B cell (primary cell): ENCODE results near the gene TYSND1. TPM values are rescaled to one million over a fixed set of nuclear protein-coding genes. Genes with fewer than 3 reads are reported as not detected.

Experiments
- ATAC-seq: fragments of 200-7000 bp; cut with Tn5 transposase; one replicate; pipeline ENCODE4 v1.10.0; 2021; ENCODE audit warnings: low read depth, mild to moderate bottlenecking, moderate number of reproducible peaks, moderate library complexity
- CTCF ChIA-PET: fragments of 350-600 bp; sonication (Branson Sonifier 250); formaldehyde crosslinking; loops from one replicate; lab custom pipeline; 2021; ENCODE audit warnings: antibody characterized with exemption, inconsistent platforms; lab: Charles Lee
- POLR2A ChIA-PET: fragments of 350-600 bp; sonication (Branson Sonifier 250); formaldehyde crosslinking; loops from one replicate; lab custom pipeline; 2021; ENCODE audit warnings: antibody characterized with exemption; lab: Charles Lee
- DNase-seq: peaks from one replicate; pipeline ENCODE4 v3.0.0; 2013
- H2AFZ ChIP-seq: 2 replicates; pipeline ENCODE4 v1.6.1; 2012; ENCODE audit warnings: mild to moderate bottlenecking, low read depth, low read length; ENCODE audit not compliant: insufficient read depth, poor library complexity, severe bottlenecking
- H3K27ac ChIP-seq, 2 donors: 1 replicate in 1 of 2; 2 replicates in 1 of 2; pipeline ENCODE4 v1.5.1; 2012 to 2013; ENCODE audit warnings: low read length in 2 of 2, mild to moderate bottlenecking in 2 of 2, moderate library complexity in 1 of 2
- H3K27me3 ChIP-seq, 4 experiments: fragments of 200-600 bp in 1 of 4; sonication (generic) in 1 of 4; replicated peaks in 1 of 4; 1 replicate in 2 of 4; 2 replicates in 2 of 4; pipeline versions ENCODE4 v1.6.1 to v1.7.0; 2013 to 2016; ENCODE audit warnings: low read length in 3 of 4, mild to moderate bottlenecking in 2 of 4, mixed read lengths in 1 of 4, moderate library complexity in 1 of 4; ENCODE audit not compliant: insufficient read depth in 4 of 4, control insufficient read depth in 3 of 4; ENCODE audit errors: control extremely low read depth in 1 of 4
- H3K36me3 ChIP-seq, 2 experiments: replicated peaks in 1 of 2; 1 replicate in 1 of 2; 2 replicates in 1 of 2; pipeline versions ENCODE4 v1.6.1 to v1.7.1; 2013; ENCODE audit warnings: low read length in 1 of 2; ENCODE audit not compliant: insufficient read depth in 2 of 2, control insufficient read depth in 1 of 2; ENCODE audit errors: control extremely low read depth in 1 of 2, extremely low read depth in 1 of 2
- H3K4me1 ChIP-seq, 2 donors: fragments of 200-600 bp in 1 of 2; sonication (generic) in 1 of 2; 1 replicate in 1 of 2; 2 replicates in 1 of 2; pipeline versions ENCODE4 v1.5.1 to v1.6.1; 2013 to 2017; ENCODE audit warnings: low read length in 2 of 2; ENCODE audit not compliant: control insufficient read depth in 2 of 2, insufficient read depth in 2 of 2
- H3K4me2 ChIP-seq: replicated peaks from 2 replicates; pipeline ENCODE3; 2012; ENCODE audit warnings: mild to moderate bottlenecking, low read depth, low read length; ENCODE audit not compliant: poor library complexity, severe bottlenecking
- H3K4me3 ChIP-seq, 5 experiments: fragments of 200-600 bp in 1 of 5; sonication (generic) in 1 of 5; 1 replicate in 3 of 5; 2 replicates in 2 of 5; pipeline versions ENCODE4 v1.5.1 to v1.7.0; 2011 to 2016; ENCODE audit warnings: low read length in 4 of 5, mild to moderate bottlenecking in 4 of 5, low read depth in 2 of 5, control low read depth in 1 of 5, moderate library complexity in 1 of 5; ENCODE audit not compliant: insufficient read depth in 1 of 5; ENCODE audit errors: control extremely low read depth in 1 of 5, extremely low read depth in 1 of 5
- H3K79me2 ChIP-seq: fragments of 200-600 bp; sonication (generic); one replicate; pipeline ENCODE4 v1.6.0; 2016; ENCODE audit warnings: low read length; ENCODE audit not compliant: control insufficient read depth, insufficient read depth
- H3K9ac ChIP-seq: fragments of 200-600 bp; sonication (generic); 2 replicates; pipeline ENCODE4 v1.6.1; 2017; ENCODE audit warnings: mild to moderate bottlenecking, low read length, moderate library complexity
- H3K9me3 ChIP-seq, 3 donors: one replicate each; pipeline versions ENCODE4 v1.6.1 to v1.7.1; 2013; ENCODE audit warnings: low read length in 2 of 3; ENCODE audit not compliant: control insufficient read depth in 2 of 3, insufficient read depth in 1 of 3; ENCODE audit errors: control extremely low read depth in 1 of 3
- H4K20me1 ChIP-seq: 2 replicates; pipeline ENCODE4 v1.6.0; 2012; ENCODE audit warnings: mild to moderate bottlenecking, low read length; ENCODE audit not compliant: insufficient read depth, control insufficient read depth, poor library complexity, severe bottlenecking
- H3K27ac Mint-ChIP-seq: one replicate; pipeline ENCODE4 v1.8.0; 2021; ENCODE audit warnings: mixed read lengths
- H3K27me3 Mint-ChIP-seq: one replicate; pipeline ENCODE4 v1.8.0; 2021; ENCODE audit warnings: mixed read lengths
- H3K4me1 Mint-ChIP-seq: one replicate; pipeline ENCODE4 v1.8.0; 2021; ENCODE audit warnings: mixed read lengths
- H3K4me3 Mint-ChIP-seq: one replicate; pipeline ENCODE4 v1.8.0; 2021; ENCODE audit warnings: mixed read lengths
- H3K9me3 Mint-ChIP-seq: one replicate; pipeline ENCODE4 v1.8.0; 2022; ENCODE audit warnings: mixed read lengths; ENCODE audit not compliant: insufficient read depth
- EZH2 ChIP-seq: IDR thresholded peaks from 2 replicates; pipeline ENCODE4 v1.6.1; 2012; ENCODE audit warnings: borderline replicate concordance, low read depth, mild to moderate bottlenecking, moderate library complexity, low read length; ENCODE audit not compliant: insufficient read depth, poor library complexity, severe bottlenecking
- WGBS: methylation state at CpG from one replicate; pipeline ENCODE4 v1.1.5; 2013; ENCODE audit warnings: missing lambda C conversion rate; ENCODE audit not compliant: insufficient coverage; 5-methylcytosine and 5-hydroxymethylcytosine counted together
- intact Hi-C: fragments of 100-400 bp; cut with micrococcal nuclease; formaldehyde crosslinking; loops from one replicate; pipeline ENCODE4 v1.10.0; 2022
- polyA plus RNA-seq: library from polyadenylated mRNA; depleted of rRNA; stranded (reverse); fragments of >200 nt; gene quantifications from 2 replicates; pipeline ENCODE4 v1.2.3, GENCODE V29; 2012
- total RNA-seq, 2 donors: library from RNA; stranded (reverse); fragments of 120-200 nt in 1 of 2; gene quantifications; 1 replicate in 1 of 2; 2 replicates in 1 of 2; pipeline versions ENCODE4 v1.2.3 to v1.2.4, GENCODE V29; 2013 to 2022
- TF ChIP-seq, protein P1 (sequence below): fragments of 200-600 bp; IDR thresholded peaks from one replicate; pipeline ENCODE4 v1.8.0; 2022; ENCODE audit warnings: antibody characterized with exemption, mild to moderate bottlenecking

The TYSND1 gene
- total and polyA plus RNA-seq, 2 donors (not counting 1 experiment from before 2014, with no cell fraction given), result 28.0 to 34.1 TPM

GRCh38 chr10:70135684-70136083 is 10.8 kb downstream of the TYSND1 start:
- no peak overlapping the region for H3K4me2 ChIP-seq
- intact Hi-C loops, result no loop called here
- no peak overlapping the region for H3K9ac ChIP-seq
- H2AFZ ChIP-seq, result no peak overlapping the region
- peaks cover 19% of the 10 kb centered on the region for H3K4me1 Mint-ChIP-seq
- peaks cover 11 to 15% of the 10 kb centered on the region in 2 donors for H3K4me1 ChIP-seq
- no peak overlapping the region for H3K4me3 Mint-ChIP-seq
- CTCF ChIA-PET, result interaction anchor here (0.6 to 4.1 kb wide), 4 partner anchors 9 to 228 kb away, joined by 3 to 22 read pairs (median 8); partner anchors contain the start of gene TYSND1
- H3K27ac ChIP-seq, result no peak overlapping the region
- H3K79me2 ChIP-seq, result peaks cover 10% of the 10 kb centered on the region
- H3K27ac Mint-ChIP-seq, result no peak overlapping the region
- WGBS, result 94% methylated on average over 4 of the region's 7 CpGs
- peaks cover 0 to 2% of the 10 kb centered on the region in 2 experiments for H3K36me3 ChIP-seq
- H3K27me3 Mint-ChIP-seq, result no peaks in the 10 kb centered on the region
- no peaks in the 10 kb centered on the region for H3K9me3 ChIP-seq
- H3K4me3 ChIP-seq, result no peak overlapping the region
- DNase-seq (no peak), ATAC-seq (no peak)
- H3K27me3 ChIP-seq, result peaks cover 0 to 7% (median 0%) of the 10 kb centered on the region in 4 experiments
- peaks cover 26% of the 10 kb centered on the region for H4K20me1 ChIP-seq
- TF ChIP-seq, protein P1, sequence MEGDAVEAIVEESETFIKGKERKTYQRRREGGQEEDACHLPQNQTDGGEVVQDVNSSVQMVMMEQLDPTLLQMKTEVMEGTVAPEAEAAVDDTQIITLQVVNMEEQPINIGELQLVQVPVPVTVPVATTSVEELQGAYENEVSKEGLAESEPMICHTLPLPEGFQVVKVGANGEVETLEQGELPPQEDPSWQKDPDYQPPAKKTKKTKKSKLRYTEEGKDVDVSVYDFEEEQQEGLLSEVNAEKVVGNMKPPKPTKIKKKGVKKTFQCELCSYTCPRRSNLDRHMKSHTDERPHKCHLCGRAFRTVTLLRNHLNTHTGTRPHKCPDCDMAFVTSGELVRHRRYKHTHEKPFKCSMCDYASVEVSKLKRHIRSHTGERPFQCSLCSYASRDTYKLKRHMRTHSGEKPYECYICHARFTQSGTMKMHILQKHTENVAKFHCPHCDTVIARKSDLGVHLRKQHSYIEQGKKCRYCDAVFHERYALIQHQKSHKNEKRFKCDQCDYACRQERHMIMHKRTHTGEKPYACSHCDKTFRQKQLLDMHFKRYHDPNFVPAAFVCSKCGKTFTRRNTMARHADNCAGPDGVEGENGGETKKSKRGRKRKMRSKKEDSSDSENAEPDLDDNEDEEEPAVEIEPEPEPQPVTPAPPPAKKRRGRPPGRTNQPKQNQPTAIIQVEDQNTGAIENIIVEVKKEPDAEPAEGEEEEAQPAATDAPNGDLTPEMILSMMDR, result no peak
- no peak for TF ChIP-seq EZH2
- POLR2A ChIA-PET, result no interaction called here
- H3K9me3 Mint-ChIP-seq, result no peaks in the 10 kb centered on the region

DNA sequence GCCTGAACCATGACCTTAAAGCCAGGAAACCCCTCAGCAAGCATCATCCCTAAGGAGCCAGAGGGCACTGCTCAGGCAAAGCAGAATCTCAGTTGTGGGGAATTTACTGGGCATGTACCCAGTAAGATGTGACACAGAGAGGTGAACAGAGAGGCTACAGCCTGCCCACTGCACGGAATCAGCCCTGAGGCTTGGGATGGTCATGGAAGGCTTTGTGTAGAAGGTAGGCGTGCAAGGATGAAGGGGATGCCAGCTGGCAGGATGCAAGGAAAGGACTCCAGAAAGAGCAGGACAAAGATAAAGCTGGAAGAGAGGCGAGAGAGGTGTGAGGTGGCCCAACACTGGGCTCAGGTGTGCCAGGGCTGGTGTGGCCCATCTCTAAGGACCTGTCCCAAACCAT is 11.5 kb downstream of the TYSND1 start:
- no peak overlapping the region for H3K4me3 Mint-ChIP-seq
- peaks cover 19% of the 10 kb centered on the region for H3K4me1 Mint-ChIP-seq
- Histone ChIP-seq H4K20me1 (peaks cover 21% of the 10 kb centered on the region), H3K4me1 (peaks cover 11 to 15% of the 10 kb centered on the region in 2 donors), H3K9ac (no peak overlapping the region), H2AFZ (no peak overlapping the region), H3K27ac (no peak overlapping the region), H3K4me2 (no peak overlapping the region), H3K27me3 (peaks cover 0 to 7% (median 0%) of the 10 kb centered on the region in 4 experiments), H3K4me3 (no peak overlapping the region), H3K79me2 (peaks cover 10% of the 10 kb centered on the region), H3K36me3 (peaks cover 0 to 2% of the 10 kb centered on the region in 2 experiments), H3K9me3 (no peaks in the 10 kb centered on the region)
- ATAC-seq (no peak), DNase-seq (no peak)
- H3K27ac Mint-ChIP-seq, result no peak overlapping the region
- TF ChIP-seq, protein P1, result no peak
- TF ChIP-seq EZH2, result no peak
- ChIA-PET POLR2A (no interaction called here), CTCF (interaction anchor here (0.7 to 4.1 kb wide), 4 partner anchors 8 to 19 kb away, joined by 3 to 22 read pairs (median 8); partner anchors contain the start of gene TYSND1)
- WGBS, result 97% methylated on average over 3 of the region's 3 CpGs
- H3K27me3 Mint-ChIP-seq, result no peaks in the 10 kb centered on the region
- no peaks in the 10 kb centered on the region for H3K9me3 Mint-ChIP-seq
- intact Hi-C loops, result no loop called here
